HL-60 (cell line): ENCODE results near the gene TH.

Source experiments
- GABPA ChIP-seq: IDR thresholded peaks from 2 replicates; pipeline ENCODE4 v1.6.1; 2012; ENCODE audit warnings: low read depth
- POLR2AphosphoS5 ChIP-seq: IDR thresholded peaks from 2 replicates; pipeline ENCODE4 v1.6.1; 2012; ENCODE audit warnings: low read depth
- TF ChIP-seq, protein P1 (sequence below): IDR thresholded peaks from one replicate; pipeline ENCODE4 v1.5.1; 2011; ENCODE audit warnings: low read length, control low read depth, inconsistent platforms; ENCODE audit not compliant: insufficient read depth
- TF ChIP-seq, protein P2 (sequence below): IDR thresholded peaks from 2 replicates; pipeline ENCODE4 v1.6.1; 2012; ENCODE audit warnings: low read depth; ENCODE audit not compliant: insufficient replicate concordance

DNA sequence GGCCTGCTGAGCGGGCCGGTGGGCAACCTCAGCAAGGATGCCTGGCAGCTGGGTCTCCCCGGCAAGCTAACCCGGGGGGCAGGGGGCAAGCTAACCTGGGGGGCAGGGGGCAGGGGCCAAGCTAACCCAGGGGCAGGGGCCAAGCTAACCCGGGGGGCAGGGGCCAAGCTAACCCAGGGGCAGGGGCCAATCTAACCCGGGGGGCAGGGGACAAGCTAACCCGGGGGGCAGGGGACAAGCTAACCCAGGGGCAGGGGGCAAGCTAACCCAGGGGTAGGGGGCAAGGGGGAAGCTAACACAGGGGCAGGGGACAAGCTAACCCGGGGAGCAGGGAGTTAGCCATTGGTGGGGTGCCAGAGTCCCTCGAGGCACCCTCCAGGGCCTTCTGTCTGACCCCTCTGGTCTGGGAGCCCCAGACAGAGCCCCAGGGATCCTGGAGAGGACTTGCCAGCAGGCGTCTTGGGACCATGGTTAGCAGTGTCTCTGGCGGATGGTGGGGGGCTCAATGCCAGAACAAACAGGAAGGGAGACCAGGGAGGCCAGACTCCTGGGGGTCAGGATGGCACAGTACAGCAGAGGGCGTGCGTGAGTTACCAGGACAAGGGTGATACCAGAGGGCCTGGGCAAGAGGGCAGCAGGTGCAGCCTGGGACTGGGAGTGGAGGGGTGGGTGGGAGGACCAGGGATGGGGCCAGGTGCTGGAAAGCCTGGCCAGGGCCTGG, 48.5 kb downstream of the TH start:
- TF ChIP-seq, protein P1, sequence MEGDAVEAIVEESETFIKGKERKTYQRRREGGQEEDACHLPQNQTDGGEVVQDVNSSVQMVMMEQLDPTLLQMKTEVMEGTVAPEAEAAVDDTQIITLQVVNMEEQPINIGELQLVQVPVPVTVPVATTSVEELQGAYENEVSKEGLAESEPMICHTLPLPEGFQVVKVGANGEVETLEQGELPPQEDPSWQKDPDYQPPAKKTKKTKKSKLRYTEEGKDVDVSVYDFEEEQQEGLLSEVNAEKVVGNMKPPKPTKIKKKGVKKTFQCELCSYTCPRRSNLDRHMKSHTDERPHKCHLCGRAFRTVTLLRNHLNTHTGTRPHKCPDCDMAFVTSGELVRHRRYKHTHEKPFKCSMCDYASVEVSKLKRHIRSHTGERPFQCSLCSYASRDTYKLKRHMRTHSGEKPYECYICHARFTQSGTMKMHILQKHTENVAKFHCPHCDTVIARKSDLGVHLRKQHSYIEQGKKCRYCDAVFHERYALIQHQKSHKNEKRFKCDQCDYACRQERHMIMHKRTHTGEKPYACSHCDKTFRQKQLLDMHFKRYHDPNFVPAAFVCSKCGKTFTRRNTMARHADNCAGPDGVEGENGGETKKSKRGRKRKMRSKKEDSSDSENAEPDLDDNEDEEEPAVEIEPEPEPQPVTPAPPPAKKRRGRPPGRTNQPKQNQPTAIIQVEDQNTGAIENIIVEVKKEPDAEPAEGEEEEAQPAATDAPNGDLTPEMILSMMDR = no peak
- TF ChIP-seq POLR2AphosphoS5 (no peak), GABPA (no peak)
- TF ChIP-seq, protein P2, sequence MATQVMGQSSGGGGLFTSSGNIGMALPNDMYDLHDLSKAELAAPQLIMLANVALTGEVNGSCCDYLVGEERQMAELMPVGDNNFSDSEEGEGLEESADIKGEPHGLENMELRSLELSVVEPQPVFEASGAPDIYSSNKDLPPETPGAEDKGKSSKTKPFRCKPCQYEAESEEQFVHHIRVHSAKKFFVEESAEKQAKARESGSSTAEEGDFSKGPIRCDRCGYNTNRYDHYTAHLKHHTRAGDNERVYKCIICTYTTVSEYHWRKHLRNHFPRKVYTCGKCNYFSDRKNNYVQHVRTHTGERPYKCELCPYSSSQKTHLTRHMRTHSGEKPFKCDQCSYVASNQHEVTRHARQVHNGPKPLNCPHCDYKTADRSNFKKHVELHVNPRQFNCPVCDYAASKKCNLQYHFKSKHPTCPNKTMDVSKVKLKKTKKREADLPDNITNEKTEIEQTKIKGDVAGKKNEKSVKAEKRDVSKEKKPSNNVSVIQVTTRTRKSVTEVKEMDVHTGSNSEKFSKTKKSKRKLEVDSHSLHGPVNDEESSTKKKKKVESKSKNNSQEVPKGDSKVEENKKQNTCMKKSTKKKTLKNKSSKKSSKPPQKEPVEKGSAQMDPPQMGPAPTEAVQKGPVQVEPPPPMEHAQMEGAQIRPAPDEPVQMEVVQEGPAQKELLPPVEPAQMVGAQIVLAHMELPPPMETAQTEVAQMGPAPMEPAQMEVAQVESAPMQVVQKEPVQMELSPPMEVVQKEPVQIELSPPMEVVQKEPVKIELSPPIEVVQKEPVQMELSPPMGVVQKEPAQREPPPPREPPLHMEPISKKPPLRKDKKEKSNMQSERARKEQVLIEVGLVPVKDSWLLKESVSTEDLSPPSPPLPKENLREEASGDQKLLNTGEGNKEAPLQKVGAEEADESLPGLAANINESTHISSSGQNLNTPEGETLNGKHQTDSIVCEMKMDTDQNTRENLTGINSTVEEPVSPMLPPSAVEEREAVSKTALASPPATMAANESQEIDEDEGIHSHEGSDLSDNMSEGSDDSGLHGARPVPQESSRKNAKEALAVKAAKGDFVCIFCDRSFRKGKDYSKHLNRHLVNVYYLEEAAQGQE = no peak
